OCI-LY1 (cell line): ENCODE results near the gene PCNX3.

Source experiments
- CTCF ChIP-seq: fragments of 200-600 bp; sonication (generic), shearing (Covaris generic); IDR thresholded peaks from 2 replicates; pipeline ENCODE4 v1.5.1; 2017; ENCODE audit warnings: mild to moderate bottlenecking, antibody characterized with exemption, low read length, moderate library complexity, mixed read lengths
- EZH2 ChIP-seq: fragments of 200-600 bp; sonication (generic), shearing (Covaris generic); IDR thresholded peaks from 2 replicates; pipeline ENCODE4 v1.8.0; 2017; ENCODE audit warnings: borderline replicate concordance, mixed run types, mild to moderate bottlenecking, antibody characterized with exemption, low read length, moderate library complexity, mixed read lengths

GRCh38 chr11:65641297-65642013 lies 25.9 kb downstream of the PCNX3 start:
- TF ChIP-seq CTCF (no peak), EZH2 (no peak)
